ENCODE measurements around the gene KCNH1. TPM values are rescaled to one million over a fixed set of nuclear protein-coding genes. Genes with fewer than 3 reads are reported as not detected.

The KCNH1 gene
- total and polyA plus RNA-seq, 2 of the 4 experiments (the other 2 are of a cell fraction): 0.27 to 0.54 TPM

GRCh38 chr1:210876275-210876674 is 257.7 kb downstream of the KCNH1 start:
- POLR2A ChIA-PET (ENCODE audit: unreplicated experiment): no interaction called here
- Histone ChIP-seq H2AK9ac (replicated peaks; ENCODE audit: low read depth, low read length, poor library complexity) (no peak overlapping the region), H2BK5ac (ENCODE audit: low read depth, low read length, poor library complexity, severe bottlenecking) (no peak overlapping the region), H3K4me1 (ENCODE audit: control insufficient read depth, insufficient read depth, low read length) (no peaks in the 10 kb centered on the region), H4K8ac (ENCODE audit: low read depth in 2 of 2, low read length in 2 of 2) (no peak overlapping the region), H4K5ac (ENCODE audit: low read depth, low read length) (no peak overlapping the region), H3K18ac (ENCODE audit: low read depth, low read length) (no peak overlapping the region), H2BK120ac (ENCODE audit: low read depth, low read length) (no peak overlapping the region), H3K9me1 (ENCODE audit: insufficient read depth, low read length) (no peaks in the 10 kb centered on the region), H2BK20ac (ENCODE audit: low read depth, low read length) (no peak overlapping the region), H3K4me3 (ENCODE audit: insufficient read depth, low read depth, low read length) (no peak overlapping the region), H3K27me3 (ENCODE audit: control insufficient read depth, insufficient read depth, low read length) (no peaks in the 10 kb centered on the region), H3K23ac (ENCODE audit: low read depth, low read length) (no peak overlapping the region), H2BK15ac (ENCODE audit: low read depth, low read length) (no peak overlapping the region), H3K9me3 (ENCODE audit: control insufficient read depth, insufficient read depth, low read length) (no peaks in the 10 kb centered on the region), H3K4me2 (ENCODE audit: low read depth, low read length) (no peak overlapping the region), H2AK5ac (ENCODE audit: low read depth, low read length) (no peak overlapping the region), H4K20me1 (ENCODE audit: insufficient read depth, low read length) (no peaks in the 10 kb centered on the region), H2AFZ (replicated peaks; ENCODE audit: low read length, poor library complexity) (no peak overlapping the region), H3K79me1 (ENCODE audit: low read depth in 1 of 2, low read length in 2 of 2) (no peaks in the 10 kb centered on the region), H4K91ac (ENCODE audit: insufficient read depth, low read depth, low read length) (no peak overlapping the region), H3K9ac (ENCODE audit: low read depth, low read length) (no peak overlapping the region), H3K27ac (ENCODE audit: insufficient read depth, low read length) (no peak overlapping the region), H3K56ac (ENCODE audit: extremely low read depth, insufficient read depth, low read length) (no peak overlapping the region), H3K4ac (ENCODE audit: low read depth, low read length) (no peak overlapping the region), H3K36me3 (ENCODE audit: control insufficient read depth, insufficient read depth, low read length) (no peaks in the 10 kb centered on the region), H3K14ac (replicated peaks; ENCODE audit: low read depth, low read length) (no peak overlapping the region)
- CTCF ChIA-PET: no interaction called here
- BruUV-seq (replicated peaks): no TSS peak
- dilution Hi-C loops (cut with HindIII; ENCODE audit: low sequenced_read_pairs, unreplicated experiment) (loop anchor here (10.0 kb wide), 1 partner anchor 471 kb away; no protein-coding TSS in a partner anchor), intact Hi-C loops (cut with micrococcal nuclease) (no loop called here), in situ Hi-C loops (cut with MboI; ENCODE audit: low sequenced_read_pairs) (no loop called here)
- ATAC-seq (ENCODE audit: low read depth) (no peak), DNase-seq (no peak)
- TF ChIP-seq RCOR1 (IDR thresholded peaks at IDR 0.05; ENCODE audit: insufficient replicate concordance, low read length): no peak
